ENCODE results near the gene KCNK18.

KCNK18 gene

DNA sequence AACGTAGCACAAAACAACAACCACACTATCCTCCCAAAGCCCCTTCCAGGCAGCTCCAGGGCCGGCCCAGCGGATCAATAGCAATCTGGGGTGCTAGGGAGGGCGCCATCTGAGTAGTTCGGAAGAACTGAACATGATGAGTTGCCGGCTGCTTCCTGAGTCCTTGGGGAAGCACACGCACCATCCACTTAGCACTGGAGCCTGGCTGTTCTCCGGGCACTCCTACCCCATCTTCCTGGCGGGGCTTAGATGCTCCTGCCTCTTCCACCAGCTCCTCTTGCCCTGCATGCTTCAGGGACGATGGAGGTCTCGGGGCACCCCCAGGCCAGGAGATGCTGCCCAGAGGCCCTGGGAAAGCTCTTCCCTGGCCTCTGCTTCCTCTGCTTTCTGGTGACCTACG is at the start of gene KCNK18:
TSS of gene KCNK18 (plus strand) at position 301 of the 400 bp plus-strand sequence. CDS start at position 301, 0 bp downstream.
- DNase-seq: no peak
- no peak for ATAC-seq

GRCh38 chr10:117148284-117148683 is 49.0 kb upstream of the KCNK18 start:
- no peak for DNase-seq
- no peak for ATAC-seq

- DNase-seq: no peak
- ATAC-seq: no peak
Observed at GRCh38 chr10:117152668-117153067, 44.6 kb upstream of the KCNK18 start.

GRCh38 chr10:117158297-117158696 is 39.0 kb upstream of the KCNK18 start:
- ATAC-seq (no peak), DNase-seq (no peak)

DNA sequence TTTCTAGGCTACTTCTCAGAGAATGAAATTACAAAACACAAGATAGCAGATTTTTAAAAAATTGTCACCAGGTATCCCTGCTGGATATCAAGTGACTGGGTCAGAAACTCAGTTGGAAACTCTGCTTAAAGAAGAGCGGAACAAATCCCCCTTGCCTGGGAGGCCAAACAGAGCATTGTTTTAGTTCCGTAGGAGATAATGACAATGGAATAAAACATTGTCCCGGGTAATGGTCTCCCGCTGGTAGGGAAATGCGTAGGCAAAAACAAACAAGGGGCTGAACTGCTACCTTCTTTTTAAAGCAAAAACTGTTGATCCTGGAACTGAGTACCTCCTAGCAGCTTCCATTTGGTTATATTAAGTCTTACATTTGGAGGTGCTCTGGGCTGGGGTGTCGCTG is 37.9 kb upstream of the KCNK18 start:
- DNase-seq: no peak
- ATAC-seq: no peak

GRCh38 chr10:117160567-117160966 is 36.7 kb upstream of the KCNK18 start:
- DNase-seq (no peak), ATAC-seq (no peak)

DNA sequence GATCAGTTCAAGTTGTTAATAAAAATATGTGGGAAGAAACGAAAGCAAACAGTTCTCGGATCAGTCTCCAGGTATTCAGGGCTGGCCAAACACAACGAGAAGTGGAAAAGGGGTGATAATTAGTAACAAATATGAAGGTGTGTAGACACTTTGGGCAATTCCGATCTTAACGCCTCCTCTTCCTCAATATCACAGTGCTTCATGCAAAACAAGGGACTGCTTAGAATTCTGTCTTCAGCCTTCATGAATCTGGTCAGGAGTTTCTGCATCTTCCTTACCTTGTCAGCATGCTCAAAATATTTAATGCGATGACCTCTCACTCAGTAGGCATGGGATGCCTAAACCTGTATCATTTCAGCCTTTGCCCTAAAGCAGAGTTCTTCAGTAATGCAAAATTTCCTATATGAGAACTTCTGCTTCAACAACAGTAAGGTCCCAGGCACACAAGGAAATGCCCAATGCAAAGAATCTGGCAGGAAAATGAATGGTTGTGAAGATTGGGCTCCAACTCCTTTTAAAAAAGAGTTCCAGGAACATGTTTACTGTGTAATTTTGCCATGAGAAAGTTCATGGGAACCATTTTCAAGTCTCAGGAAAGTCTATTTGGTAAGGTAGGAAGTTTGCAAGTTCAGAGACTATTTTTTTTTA is 35.8 kb upstream of the KCNK18 start:
- ATAC-seq: no peak
- DNase-seq: no peak

GRCh38 chr10:117162093-117163060 is 34.9 kb upstream of the KCNK18 start:
- no peak for DNase-seq
- ATAC-seq: no peak

DNA sequence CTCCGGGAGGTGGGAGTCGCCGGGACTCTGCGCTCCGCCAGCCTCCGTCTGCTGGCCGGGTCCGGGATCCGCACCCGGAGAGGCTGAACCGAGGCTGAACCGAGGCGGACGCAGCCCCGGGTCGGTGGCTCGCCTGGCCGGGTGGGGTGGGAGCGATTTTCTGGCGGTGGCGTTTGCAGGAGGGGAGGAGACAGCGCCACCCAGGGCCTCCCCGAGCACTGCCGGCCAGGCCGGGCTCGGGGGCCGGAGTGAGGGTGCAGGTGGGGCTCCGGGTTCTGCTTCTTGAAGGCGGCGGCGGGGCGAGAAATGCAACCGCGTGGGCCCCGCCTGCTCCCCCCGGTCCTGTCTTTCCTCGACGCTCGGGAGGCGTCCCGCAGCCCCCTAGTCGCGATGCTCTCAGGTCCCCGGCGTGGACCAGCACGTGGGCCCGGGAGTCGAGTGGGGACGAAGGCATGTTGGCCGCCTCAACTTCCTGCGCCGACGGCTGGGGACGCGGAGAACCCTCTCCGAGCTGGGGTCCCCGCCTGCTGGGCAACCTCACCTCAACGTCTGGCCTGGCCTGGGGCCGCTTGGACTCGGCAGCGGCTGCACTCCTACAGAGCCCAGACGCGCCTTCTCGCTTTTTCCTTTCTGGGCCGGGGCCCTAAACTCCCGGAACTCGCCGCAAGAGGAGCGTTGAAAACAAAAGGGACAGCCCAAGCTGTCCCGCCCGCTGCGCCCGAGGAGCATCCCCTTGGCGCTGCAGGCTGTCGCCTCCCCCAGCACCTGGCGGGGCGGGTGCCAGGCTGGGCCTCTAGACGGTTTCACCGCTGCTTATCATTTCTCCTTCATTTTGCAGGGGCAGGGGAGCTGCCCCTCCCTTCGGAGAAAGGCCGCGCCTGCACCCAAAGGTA is 34.0 kb upstream of the KCNK18 start:
- ATAC-seq: no peak

DNA sequence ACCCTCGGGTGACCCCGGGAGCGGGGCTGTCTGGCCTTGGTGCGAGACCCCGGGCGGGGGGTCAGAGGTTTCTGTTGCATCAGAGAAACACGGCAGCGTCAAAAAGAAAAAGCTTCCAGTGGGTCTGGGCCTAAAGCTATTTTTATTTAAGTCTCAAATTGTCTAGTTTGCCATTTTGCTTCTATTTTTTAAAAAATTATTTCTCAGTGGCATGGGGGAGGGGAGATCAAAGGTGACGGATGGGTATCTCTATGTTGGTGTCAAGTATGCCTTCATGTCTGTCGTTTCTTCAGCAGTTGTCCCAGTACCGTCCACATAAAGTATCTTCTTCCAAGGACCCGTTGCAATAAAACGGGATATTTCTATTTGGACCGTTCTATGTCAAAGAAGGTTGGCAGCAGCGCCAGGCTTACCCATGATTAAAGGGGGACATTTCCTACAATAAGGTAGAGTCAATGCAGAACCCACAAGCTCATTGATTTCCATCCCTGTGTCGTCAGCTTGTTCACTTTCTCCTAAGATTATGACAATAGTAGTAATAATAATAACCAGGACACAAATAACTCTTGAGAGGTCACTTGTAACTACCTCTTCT is 33.2 kb upstream of the KCNK18 start:
- ATAC-seq (no peak), DNase-seq (no peak)

More for the DNA sequence above, 34.0 kb upstream of the KCNK18 start:
- peak; percentile 7 for DNase-seq

- DNase-seq: no peak
- ATAC-seq: no peak
Observed at GRCh38 chr10:117164592-117165537, 32.4 kb upstream of the KCNK18 start.

DNA sequence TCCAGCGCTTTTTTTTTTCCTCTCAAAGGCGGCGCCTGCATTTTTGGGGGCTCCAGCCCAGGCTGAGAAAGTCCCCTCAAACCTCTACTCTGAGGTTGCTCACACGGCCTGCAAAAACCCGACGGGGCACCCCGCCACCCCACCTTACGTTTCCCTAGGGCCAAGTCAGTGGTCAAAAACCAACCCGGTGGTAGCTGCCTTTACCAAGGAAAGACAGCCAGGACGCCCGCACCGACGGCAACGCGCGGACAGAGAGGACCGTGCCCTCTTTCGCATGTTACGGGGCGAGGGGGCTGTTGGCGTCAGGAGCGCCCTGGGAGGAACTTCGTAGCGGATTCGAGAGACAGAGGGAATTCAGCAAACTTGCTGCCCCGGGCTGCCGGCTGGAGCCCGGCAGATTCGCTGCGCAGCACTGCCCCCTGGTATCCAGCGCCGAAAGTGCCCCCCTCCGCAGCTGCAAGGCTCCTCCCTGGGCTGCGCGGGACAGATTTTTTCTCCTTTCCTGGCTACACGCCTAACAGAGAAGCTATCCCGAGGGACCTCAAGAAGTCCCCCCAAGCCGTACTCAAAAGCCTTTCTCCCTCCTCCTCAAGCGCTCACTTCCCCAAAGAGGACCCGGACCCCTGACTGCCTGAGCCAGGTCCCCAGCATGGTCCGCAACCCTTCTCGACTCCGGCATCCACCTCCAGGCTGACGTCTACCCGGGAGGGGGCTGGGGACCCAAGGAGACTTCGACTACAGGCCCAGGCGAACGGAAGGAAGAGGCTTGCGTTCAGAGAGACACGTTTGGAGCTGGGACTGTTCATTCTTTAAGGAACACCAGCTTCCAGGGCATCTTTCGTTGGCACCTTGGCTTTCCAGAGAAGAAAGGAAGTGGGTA is 31.5 kb upstream of the KCNK18 start:
- ATAC-seq (no peak), DNase-seq (peak; percentile 43)

DNA sequence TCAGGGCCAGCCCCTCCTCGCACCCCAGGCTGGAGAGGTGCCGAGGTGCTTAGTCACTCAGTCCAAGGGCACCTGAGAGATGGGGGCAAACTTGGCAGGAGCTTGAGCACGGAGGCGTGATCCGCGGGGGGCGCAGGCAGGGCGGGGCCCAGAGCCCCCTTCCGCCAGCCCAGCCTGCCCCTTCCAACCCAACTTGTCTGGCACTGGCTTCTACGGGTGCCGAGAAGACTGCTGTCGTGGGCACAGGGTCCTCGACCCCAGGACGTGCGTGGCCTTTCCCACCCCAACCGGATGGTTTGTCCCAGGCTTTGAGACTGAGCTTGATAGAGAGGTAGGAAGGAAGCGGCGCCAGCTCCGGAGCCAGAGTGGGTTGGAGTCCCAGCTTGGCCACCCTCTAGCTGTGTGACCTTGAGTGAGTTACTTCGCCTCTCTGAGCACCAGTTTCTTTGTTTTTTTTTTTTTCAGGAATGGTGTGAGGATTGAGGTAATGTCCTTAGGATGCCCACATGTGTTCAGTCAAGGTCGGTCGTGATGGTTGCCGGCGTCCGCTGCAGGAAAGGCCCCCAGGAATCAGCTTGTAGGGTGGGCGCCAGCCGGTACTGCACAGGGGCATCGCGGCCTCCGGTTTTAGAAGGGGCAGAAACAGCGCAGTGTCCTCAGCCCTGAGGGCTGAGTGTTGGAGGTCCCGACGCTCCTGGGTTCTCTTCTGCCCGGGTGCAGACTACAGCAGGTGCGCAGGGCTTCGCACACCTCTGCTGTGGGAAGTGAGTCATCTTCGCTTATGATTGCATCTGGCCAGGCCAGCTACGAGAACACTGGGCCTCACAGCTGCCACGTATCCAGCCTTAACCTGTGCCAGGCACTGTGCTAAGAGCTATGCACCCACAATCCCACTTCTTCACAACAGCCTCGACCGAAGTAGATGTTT is 30.6 kb upstream of the KCNK18 start:
- ATAC-seq: no peak
- no peak for DNase-seq

DNA sequence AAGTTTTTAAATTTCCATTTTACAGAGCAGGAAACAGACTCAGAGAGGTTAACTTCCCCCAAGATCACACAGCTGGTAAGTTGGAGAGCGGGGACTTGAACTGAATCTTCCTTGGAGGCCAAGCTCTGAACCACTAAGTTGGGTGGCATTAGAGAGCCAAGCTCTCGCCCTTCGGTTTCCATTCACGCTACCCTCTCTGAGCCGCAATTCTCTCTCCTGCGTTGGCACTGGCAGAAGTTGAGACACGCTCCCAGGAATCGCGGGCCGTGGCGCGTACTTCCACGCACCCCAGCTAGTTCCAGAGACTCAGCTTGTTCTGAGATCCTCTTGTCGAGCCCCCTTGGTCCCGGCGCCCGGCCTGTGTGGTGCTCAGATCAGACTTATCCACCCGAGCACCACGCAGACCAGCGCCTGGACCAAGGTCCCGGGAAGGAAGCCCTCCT is 29.9 kb upstream of the KCNK18 start:
- DNase-seq (no peak), ATAC-seq (no peak)

DNA sequence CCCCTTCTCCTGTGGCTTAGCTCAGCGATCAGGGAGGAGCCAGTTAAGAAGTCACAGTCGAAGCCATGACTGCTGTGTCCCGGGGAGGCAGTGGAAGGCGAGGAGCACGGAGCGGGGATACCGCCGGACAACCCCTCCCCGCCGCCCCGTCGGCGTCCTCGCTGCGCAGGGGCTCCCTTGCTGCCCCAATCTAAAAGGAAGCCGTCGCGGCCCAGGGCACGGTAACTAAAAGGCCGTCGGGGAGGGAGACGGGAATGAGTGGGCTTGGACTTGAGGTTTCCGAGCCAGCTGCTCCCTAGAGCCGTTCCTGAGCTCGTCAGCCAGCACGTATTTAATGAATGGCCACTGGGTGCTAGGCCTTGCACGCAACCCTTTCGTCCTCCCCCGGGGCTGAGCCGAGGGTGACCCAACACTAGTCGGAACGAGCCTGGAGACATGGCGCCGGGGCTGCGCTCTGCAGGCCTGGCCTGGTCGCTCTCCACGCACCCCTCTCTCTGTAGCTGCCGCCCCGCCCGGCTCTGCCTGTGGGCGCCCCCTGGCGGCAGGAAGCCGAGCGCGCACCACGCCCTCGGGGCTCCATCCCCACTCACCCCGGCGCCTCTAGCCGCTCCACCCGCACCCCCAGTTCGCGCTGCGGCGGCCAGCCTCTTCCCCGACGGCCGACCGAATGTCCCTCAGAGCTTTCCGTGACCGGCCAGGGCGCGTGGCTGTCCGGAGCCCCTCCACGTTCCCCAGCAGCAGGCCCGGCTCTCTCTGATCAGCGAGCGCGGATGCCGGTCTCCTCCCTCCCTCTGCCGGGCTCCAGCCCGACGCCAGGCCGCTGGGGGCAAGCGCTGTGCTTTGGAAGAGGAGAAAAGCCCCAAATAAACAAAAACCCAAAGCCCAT is 29.3 kb upstream of the KCNK18 start:
- ATAC-seq (peak; percentile 82), DNase-seq (peak; percentile 81)

GRCh38 chr10:117168729-117169128 is 28.6 kb upstream of the KCNK18 start:
- peak; percentile 6 for DNase-seq
- no peak for ATAC-seq

GRCh38 chr10:117169480-117169879 is 27.8 kb upstream of the KCNK18 start:
- no peak for DNase-seq
- no peak for ATAC-seq

Measured in stimulated activated naive CD8-positive, alpha-beta T cell treated with anti-CD3 and anti-CD28 coated beads, Interleukin-15, Interleukin-2, amounts not matched to agents 100 U/mL and 50 U/mL, for 24 hours (primary cell).